ENCODE measurements around the gene ORC6. TPM values are rescaled to one million over a fixed set of nuclear protein-coding genes. Genes with fewer than 3 reads are reported as not detected.

Gene ORC6
- total RNA-seq (2021), result 27.4 and 36.0 TPM in 2 replicates
- Bru-seq, nascent RNA, result percentile 92 among the genes with signal in this experiment
- percentile 95 among the genes with signal in this experiment for BruChase-seq, experiment 1, labeled RNA remaining after a 2-hour chase
- percentile 90 among the genes with signal in this experiment for BruChase-seq, experiment 2, labeled RNA remaining after a 6-hour chase
- long read RNA-seq, transcript ORC6-201 (7 exons, 1,628 nt), result major isoform, 25 of 36 reads
- long read RNA-seq, partial matches to known transcripts, result 0 of 36 reads
- long read RNA-seq, other reads (novel, unspliced or antisense), result 9 of 36 reads

- Histone ChIP-seq H3K9me3 (ENCODE audit: insufficient read depth, low read depth) (no peaks in the 10 kb centered on the region), H3F3A (ENCODE audit: insufficient read depth, low read depth) (peaks cover 18% of the 10 kb centered on the region; the same call in 1 of the 2 replicates), H3K4me2 (peak within 1 kb of the TSS; percentile 95), H3K79me2 (ENCODE audit: low read depth) (peaks cover 73% of the 10 kb centered on the region), H4K20me1 (ENCODE audit: insufficient read depth) (peaks cover 39% of the 10 kb centered on the region), H3K36me3 (ENCODE audit: low read depth) (peaks cover 7% of the 10 kb centered on the region; the same call in 1 of the 2 replicates), H3K4me3 (peak within 1 kb of the TSS; percentile 73), H3K27me3 (ENCODE audit: insufficient read depth, low read depth) (no peaks in the 10 kb centered on the region), H3K27ac (peak within 1 kb of the TSS; percentile 74), H3K4me1 (replicated peaks; ENCODE audit: insufficient read depth) (peaks cover 34% of the 10 kb centered on the region), H2AFZ (peak within 1 kb of the TSS; percentile 95), H3K9me2 (ENCODE audit: insufficient read depth) (0 out of 2 replicates have a peak, but pooled peaks cover 3% of the 10 kb centered on the region)
- ChIA-PET POLR2A (ENCODE audit: unreplicated experiment) (interaction anchor here (0.6 to 0.9 kb wide), 2 partner anchors 140 to 452 kb away, joined by 5 to 23 read pairs; no protein-coding TSS in a partner anchor), CTCF (interaction anchor here (0.6 kb wide), 3 partner anchors 12 to 113 kb away, joined by 3 to 8 read pairs (median 6); no protein-coding TSS in a partner anchor)
- intact Hi-C loops (cut with micrococcal nuclease; ENCODE audit: unreplicated experiment), result loop anchor here (1.0 to 5.0 kb wide), 4 partner anchors 68 to 195 kb away; partner anchors contain the start of genes C16orf87 and GPT2
- TF ChIP-seq EZH2 (IDR thresholded peaks at IDR 0.05; ENCODE audit: low read depth), result no peak
- peak; percentile 61; the same call in 1 of the 2 replicates for TF ChIP-seq CTCF (conservative IDR thresholded peaks at IDR 0.05)
- DNase-seq, result peak; percentile 90 to 95
- TSS peak; percentile 53 for BruUV-seq (replicated peaks)
Measured at GRCh38 chr16:46689365-46690280, at the start of gene ORC6. Gene ORC6 (plus strand): TSS chr16:46689659. CDS start chr16:46689706, 47 bp downstream.

GRCh38 chr16:46648656-46649055, 40.8 kb upstream of the ORC6 start:
- H3K9me3 ChIP-seq (ENCODE audit: insufficient read depth, low read depth), result no peaks in the 10 kb centered on the region
- H3K4me2 ChIP-seq, result no peak overlapping the region
- H3K9me2 ChIP-seq (ENCODE audit: insufficient read depth), result no peaks in the 10 kb centered on the region
- no peaks in the 10 kb centered on the region for H3K79me2 ChIP-seq (ENCODE audit: low read depth)
- no peaks in the 10 kb centered on the region for H3F3A ChIP-seq (ENCODE audit: insufficient read depth, low read depth)
- intact Hi-C loops (cut with micrococcal nuclease; ENCODE audit: unreplicated experiment), result no loop called here
- H3K4me3 ChIP-seq, result no peak overlapping the region
- BruUV-seq (replicated peaks), result no TSS peak
- ChIA-PET POLR2A (ENCODE audit: unreplicated experiment) (no interaction called here), CTCF (no interaction called here)
- no peak overlapping the region for H2AFZ ChIP-seq
- H3K27me3 ChIP-seq (ENCODE audit: insufficient read depth, low read depth), result peaks cover 8% of the 10 kb centered on the region; the same call in 1 of the 2 replicates
- no peaks in the 10 kb centered on the region for H4K20me1 ChIP-seq (ENCODE audit: insufficient read depth)
- DNase-seq, result no peak
- H3K36me3 ChIP-seq (ENCODE audit: low read depth), result no peaks in the 10 kb centered on the region
- no peaks in the 10 kb centered on the region for H3K4me1 ChIP-seq (replicated peaks; ENCODE audit: insufficient read depth)
- TF ChIP-seq CTCF (conservative IDR thresholded peaks at IDR 0.05) (no peak), EZH2 (IDR thresholded peaks at IDR 0.05; ENCODE audit: low read depth) (no peak)
- H3K27ac ChIP-seq, result no peak overlapping the region

- no peaks in the 10 kb centered on the region for H3F3A ChIP-seq (ENCODE audit: insufficient read depth, low read depth)
- H3K9me3 ChIP-seq (ENCODE audit: insufficient read depth, low read depth), result no peaks in the 10 kb centered on the region
- TF ChIP-seq EZH2 (IDR thresholded peaks at IDR 0.05; ENCODE audit: low read depth), result no peak
- TF ChIP-seq CTCF (conservative IDR thresholded peaks at IDR 0.05), result no peak
- BruUV-seq (replicated peaks), result no TSS peak
- no peak for DNase-seq
- POLR2A ChIA-PET (ENCODE audit: unreplicated experiment), result no interaction called here
- no peaks in the 10 kb centered on the region for H3K79me2 ChIP-seq (ENCODE audit: low read depth)
- H3K9me2 ChIP-seq (ENCODE audit: insufficient read depth), result no peaks in the 10 kb centered on the region
- no peak overlapping the region for H2AFZ ChIP-seq
- no peak overlapping the region for H3K4me2 ChIP-seq
- H3K36me3 ChIP-seq (ENCODE audit: low read depth), result no peaks in the 10 kb centered on the region
- H4K20me1 ChIP-seq (ENCODE audit: insufficient read depth), result no peaks in the 10 kb centered on the region
- H3K27me3 ChIP-seq (ENCODE audit: insufficient read depth, low read depth), result peaks cover 5% of the 10 kb centered on the region; the same call in 1 of the 2 replicates
- H3K4me3 ChIP-seq, result no peak overlapping the region
- CTCF ChIA-PET, result no interaction called here
- H3K4me1 ChIP-seq (replicated peaks; ENCODE audit: insufficient read depth), result no peaks in the 10 kb centered on the region
- H3K27ac ChIP-seq, result no peak overlapping the region
- intact Hi-C loops (cut with micrococcal nuclease; ENCODE audit: unreplicated experiment), result no loop called here
Measured at GRCh38 chr16:46649588-46650253, 39.7 kb upstream of the ORC6 start.
